ES-I3 (cell line): Measurements from ENCODE around the gene SLC38A10.

Source experiments
- H3K36me3 ChIP-seq: 2 replicates; pipeline ENCODE4 v1.6.1; 2013; ENCODE audit warnings: mild to moderate bottlenecking, low read length, control low read depth, moderate library complexity; ENCODE audit not compliant: insufficient read depth
- H3K4me1 ChIP-seq: 2 replicates; pipeline ENCODE4 v1.6.1; 2013; ENCODE audit warnings: mild to moderate bottlenecking, control low read depth, low read length; ENCODE audit not compliant: insufficient read depth
- H3K9ac ChIP-seq: 2 replicates; pipeline ENCODE4 v1.6.1; 2013; ENCODE audit warnings: low read depth, mild to moderate bottlenecking, low read length, moderate library complexity
- H3K9me3 ChIP-seq: 2 replicates; pipeline ENCODE4 v1.6.1; 2013; ENCODE audit warnings: mild to moderate bottlenecking, low read length, moderate library complexity; ENCODE audit not compliant: control insufficient read depth, insufficient read depth

The SLC38A10 gene

DNA sequence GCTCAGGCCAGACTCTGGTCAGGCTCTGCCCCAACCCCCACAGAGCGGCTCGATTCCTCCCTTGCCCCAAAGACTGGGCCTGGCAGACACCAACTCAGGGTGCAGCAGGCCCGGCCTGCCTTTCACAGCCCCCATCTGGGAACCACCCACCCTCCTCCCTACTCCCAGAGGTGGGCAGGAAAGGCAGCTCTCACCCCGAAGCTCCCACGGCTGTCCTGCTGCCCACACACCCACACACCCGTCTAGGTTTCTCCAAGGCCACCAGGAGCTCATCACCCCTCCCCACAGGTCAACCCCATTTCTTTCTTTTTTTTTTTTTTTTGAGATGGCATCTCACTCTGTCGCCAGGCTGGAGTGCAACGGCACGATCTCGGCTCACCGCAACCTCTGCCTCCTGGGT, 76.1 kb downstream of the SLC38A10 start:
- Histone ChIP-seq H3K9me3 (no peaks in the 10 kb centered on the region), H3K36me3 (no peaks in the 10 kb centered on the region), H3K9ac (no peak overlapping the region)

DNA sequence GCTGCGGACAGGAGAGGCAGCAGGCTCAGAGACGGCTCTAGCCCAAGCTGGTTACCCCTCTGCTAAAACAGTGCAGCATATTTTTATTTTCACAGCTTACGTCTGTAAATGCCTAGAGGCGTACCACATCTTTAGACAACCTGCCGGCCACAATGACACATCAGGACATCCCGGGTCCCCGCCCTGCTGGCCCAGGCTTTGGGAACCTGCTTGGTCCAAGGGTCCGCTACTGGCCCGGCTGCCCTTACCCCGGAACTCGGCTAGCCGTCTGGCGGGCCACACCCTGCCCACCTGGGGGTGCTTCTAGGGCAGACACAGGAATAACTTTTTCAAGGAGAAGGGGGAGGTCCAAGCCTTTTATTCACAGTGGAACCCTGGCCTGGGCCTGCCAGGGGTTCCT, 76.6 kb downstream of the SLC38A10 start:
- Histone ChIP-seq H3K9ac (no peak overlapping the region), H3K9me3 (no peaks in the 10 kb centered on the region), H3K4me1 (peaks cover 3% of the 10 kb centered on the region; the same call in 1 of the 2 replicates), H3K36me3 (no peaks in the 10 kb centered on the region)

More for the DNA sequence above, 76.1 kb downstream of the SLC38A10 start:
- H3K4me1 ChIP-seq = peaks cover 3% of the 10 kb centered on the region; the same call in 1 of the 2 replicates

DNA sequence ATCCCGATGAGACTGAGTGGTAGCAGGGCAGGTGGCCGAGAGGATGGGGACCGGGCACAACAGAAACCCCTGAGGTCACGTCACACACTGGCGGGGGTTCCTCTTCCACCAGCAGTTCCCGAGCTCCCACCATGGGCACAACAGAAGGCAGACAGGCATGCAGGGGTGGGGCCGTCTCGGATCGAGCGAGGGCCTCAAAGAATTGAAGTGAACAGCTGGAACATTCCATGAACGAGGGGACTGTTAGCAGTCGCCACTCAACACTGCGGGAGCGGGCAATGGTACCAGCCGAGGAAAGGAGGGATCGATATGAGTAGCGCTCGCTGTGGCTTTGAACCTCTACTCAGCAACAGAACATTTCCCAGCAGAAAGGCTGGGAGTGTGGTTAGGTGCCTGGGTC, 77.6 kb downstream of the SLC38A10 start:
- Histone ChIP-seq H3K9me3 (no peaks in the 10 kb centered on the region), H3K9ac (no peak overlapping the region), H3K36me3 (no peaks in the 10 kb centered on the region), H3K4me1 (peaks cover 3% of the 10 kb centered on the region; the same call in 1 of the 2 replicates)

DNA sequence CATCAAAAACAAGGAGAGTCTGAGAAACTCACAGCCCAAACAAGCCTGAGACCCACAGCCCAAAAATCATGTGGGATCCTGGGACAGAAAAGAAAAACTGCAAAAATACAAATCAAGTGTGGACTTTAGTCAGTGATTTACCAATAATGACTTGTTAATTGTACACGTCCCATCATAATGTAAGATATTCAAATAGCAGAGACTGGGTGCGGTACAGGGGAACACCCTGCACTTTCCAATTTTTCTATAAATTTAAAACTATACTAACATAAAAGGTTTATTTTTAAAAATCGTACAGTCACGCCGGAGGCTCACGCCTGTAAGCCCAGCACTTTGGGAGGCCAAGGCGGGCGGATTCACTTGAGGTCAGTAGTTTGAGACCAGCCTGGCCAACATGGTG, 81.1 kb downstream of the SLC38A10 start:
- Histone ChIP-seq H3K4me1 (no peaks in the 10 kb centered on the region), H3K9me3 (no peaks in the 10 kb centered on the region), H3K36me3 (no peaks in the 10 kb centered on the region), H3K9ac (no peak overlapping the region)

- H3K4me1 ChIP-seq = no peaks in the 10 kb centered on the region
- H3K36me3 ChIP-seq = no peaks in the 10 kb centered on the region
- H3K9ac ChIP-seq = no peak overlapping the region
- H3K9me3 ChIP-seq = no peaks in the 10 kb centered on the region
These were observed 82.7 kb downstream of the SLC38A10 start for GRCh38 chr17:81212365-81212764.

DNA sequence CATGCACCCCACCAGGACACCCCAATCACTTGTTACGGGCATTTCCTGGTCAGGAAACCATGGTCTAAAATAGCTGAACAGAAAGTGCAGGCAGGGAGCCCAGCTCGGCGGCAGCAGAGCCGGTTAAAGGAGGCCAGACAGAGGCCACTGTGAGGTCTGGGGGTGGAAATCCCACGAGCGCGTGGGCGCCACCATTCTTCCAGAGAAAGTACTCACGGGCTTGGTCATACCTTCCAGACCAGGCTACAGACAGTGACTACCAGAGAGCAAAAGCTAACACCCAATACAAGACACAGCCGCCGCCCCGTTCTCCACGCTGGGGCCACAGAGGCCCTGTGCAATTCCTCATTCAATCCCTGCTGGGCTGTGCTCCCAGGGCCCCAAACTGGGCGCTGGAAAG, 84.2 kb downstream of the SLC38A10 start:
- no peaks in the 10 kb centered on the region for H3K36me3 ChIP-seq
- no peaks in the 10 kb centered on the region for H3K4me1 ChIP-seq
- no peak overlapping the region for H3K9ac ChIP-seq
- no peaks in the 10 kb centered on the region for H3K9me3 ChIP-seq

DNA sequence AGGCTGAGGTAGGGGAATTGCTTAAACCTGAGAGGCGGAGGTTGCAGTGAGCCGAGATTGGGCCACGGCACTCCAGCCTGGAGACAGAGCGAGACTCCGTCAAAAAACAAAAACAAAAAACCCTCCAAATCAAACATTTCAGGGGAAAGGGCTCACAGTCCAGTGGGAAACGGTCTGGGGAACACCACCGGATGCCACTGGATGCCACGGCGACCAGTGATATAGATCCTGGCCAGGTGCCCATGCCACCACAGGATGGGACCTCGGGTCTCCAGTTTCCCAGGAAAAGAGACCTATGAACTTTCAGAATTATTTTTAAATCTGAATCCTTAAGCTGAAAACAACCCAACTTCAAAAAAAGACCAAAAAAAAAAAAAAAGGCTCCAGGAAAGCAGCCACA, 84.6 kb downstream of the SLC38A10 start:
- no peaks in the 10 kb centered on the region for H3K36me3 ChIP-seq
- no peaks in the 10 kb centered on the region for H3K4me1 ChIP-seq
- no peaks in the 10 kb centered on the region for H3K9me3 ChIP-seq
- H3K9ac ChIP-seq = no peak overlapping the region

DNA sequence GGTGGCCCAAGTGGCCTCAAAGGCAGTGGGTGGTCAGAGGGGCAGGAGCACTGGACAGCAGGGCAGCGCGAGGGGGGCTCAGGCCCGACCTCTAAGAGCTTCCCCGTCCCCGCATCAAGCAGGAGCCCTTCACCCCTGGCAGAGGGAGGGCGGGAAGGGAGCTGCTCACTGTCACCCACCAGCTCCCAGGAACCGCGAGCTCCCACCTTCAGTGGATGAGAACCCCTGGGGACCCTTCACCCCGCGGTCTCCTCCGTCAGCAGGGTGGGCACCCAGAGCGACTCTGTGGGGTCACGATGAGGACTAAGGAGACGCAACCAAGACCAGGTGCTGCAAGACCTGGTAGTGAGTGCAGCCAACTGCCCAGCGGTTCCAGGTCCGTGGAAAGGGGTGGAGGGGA, 86.0 kb downstream of the SLC38A10 start:
- Histone ChIP-seq H3K9ac (no peak overlapping the region), H3K4me1 (no peaks in the 10 kb centered on the region), H3K36me3 (no peaks in the 10 kb centered on the region), H3K9me3 (no peaks in the 10 kb centered on the region)

- H3K36me3 ChIP-seq = no peaks in the 10 kb centered on the region
- no peaks in the 10 kb centered on the region for H3K4me1 ChIP-seq
- no peak overlapping the region for H3K9ac ChIP-seq
- H3K9me3 ChIP-seq = no peaks in the 10 kb centered on the region
These were observed 86.5 kb downstream of the SLC38A10 start for GRCh38 chr17:81208651-81209050.

- Histone ChIP-seq H3K4me1 (no peaks in the 10 kb centered on the region), H3K36me3 (no peaks in the 10 kb centered on the region), H3K9me3 (no peaks in the 10 kb centered on the region), H3K9ac (no peak overlapping the region)
These were observed 87.2 kb downstream of the SLC38A10 start for GRCh38 chr17:81207610-81208581.

GRCh38 chr17:81206657-81207056, 88.5 kb downstream of the SLC38A10 start:
- no peaks in the 10 kb centered on the region for H3K36me3 ChIP-seq
- no peaks in the 10 kb centered on the region for H3K9me3 ChIP-seq
- H3K4me1 ChIP-seq = no peaks in the 10 kb centered on the region
- H3K9ac ChIP-seq = no peak overlapping the region

DNA sequence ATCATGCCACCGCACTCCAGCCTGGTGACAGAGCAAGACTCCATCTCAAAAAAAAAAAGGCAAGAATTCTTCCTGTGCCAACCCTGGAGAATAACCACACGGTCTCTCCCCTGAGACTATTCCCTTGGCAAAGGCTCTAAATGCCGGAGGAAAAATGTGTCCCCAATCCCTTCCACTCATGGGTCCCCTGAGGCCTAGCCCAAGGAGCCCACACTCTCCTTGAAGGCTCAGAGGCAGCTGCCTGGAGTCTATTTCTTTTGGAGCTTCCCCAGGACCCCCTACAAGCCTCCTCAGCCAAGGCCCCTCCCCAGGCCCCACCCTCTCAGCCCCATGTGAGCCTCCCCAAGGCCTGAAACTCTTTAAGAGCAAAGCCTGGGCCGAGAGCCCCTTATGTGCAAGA, 88.9 kb downstream of the SLC38A10 start:
- no peaks in the 10 kb centered on the region for H3K4me1 ChIP-seq
- no peaks in the 10 kb centered on the region for H3K9me3 ChIP-seq
- H3K9ac ChIP-seq = no peak overlapping the region
- no peaks in the 10 kb centered on the region for H3K36me3 ChIP-seq

- H3K9ac ChIP-seq = no peak overlapping the region
- no peaks in the 10 kb centered on the region for H3K4me1 ChIP-seq
- H3K9me3 ChIP-seq = no peaks in the 10 kb centered on the region
- no peaks in the 10 kb centered on the region for H3K36me3 ChIP-seq
These were observed 90.5 kb downstream of the SLC38A10 start for GRCh38 chr17:81204578-81204977.

DNA sequence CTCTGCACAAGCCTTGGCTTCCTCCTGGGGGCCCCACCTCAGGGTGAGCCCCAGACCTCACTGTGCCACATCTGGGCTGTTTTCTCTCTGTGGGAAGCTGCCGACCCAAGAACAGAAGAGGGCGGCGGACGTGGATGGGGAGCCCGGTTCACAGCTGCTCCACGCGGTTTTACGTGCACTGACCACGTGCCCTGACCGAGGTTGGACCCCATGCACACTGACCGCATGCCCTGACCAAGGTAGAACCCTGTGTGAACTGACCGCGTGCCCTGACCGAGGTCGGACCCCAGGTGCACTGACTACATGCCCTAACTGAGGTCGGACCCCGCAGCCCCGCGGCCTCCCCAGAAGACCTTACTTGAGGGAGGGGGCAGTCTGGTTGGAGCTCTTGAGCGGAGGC, 92.0 kb downstream of the SLC38A10 start:
- no peaks in the 10 kb centered on the region for H3K4me1 ChIP-seq
- no peaks in the 10 kb centered on the region for H3K36me3 ChIP-seq
- H3K9ac ChIP-seq = no peak overlapping the region
- no peaks in the 10 kb centered on the region for H3K9me3 ChIP-seq

DNA sequence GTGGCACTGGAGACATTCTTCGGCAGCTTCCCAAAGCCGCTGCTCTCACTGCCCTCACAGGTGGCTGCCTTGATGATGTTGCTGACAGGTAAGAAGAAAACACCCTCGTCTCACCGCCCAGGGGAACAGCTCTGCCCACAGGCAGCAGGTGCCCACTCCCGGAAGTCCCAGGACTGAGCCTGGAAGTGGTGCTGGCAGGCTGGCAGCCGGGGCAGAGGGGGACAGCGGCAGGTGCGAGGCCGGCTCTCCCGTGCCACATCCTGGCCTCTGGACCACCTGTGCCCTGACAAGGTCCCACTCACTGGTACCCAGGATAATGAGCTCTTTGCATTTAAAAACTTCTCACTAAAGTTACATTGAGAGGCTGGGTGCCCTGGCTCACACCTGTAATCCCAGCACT, 92.8 kb downstream of the SLC38A10 start:
- Histone ChIP-seq H3K36me3 (no peaks in the 10 kb centered on the region), H3K9me3 (no peaks in the 10 kb centered on the region), H3K4me1 (no peaks in the 10 kb centered on the region)

More for the DNA sequence above, 92.8 kb downstream of the SLC38A10 start:
- H3K9ac ChIP-seq = no peak overlapping the region
